ENCODE results near the gene FSHR.

- TF ChIP-seq POLR2A (IDR thresholded peaks at IDR 0.05) (no peak), CTCF (IDR thresholded peaks at IDR 0.05) (no peak)
These were observed 41.3 kb downstream of the FSHR start for GRCh38 chr2:49113046-49113445.

Measured in lower leg skin (tissue), 3 donors.